ENCODE results near the gene SIN3A. TPM values are rescaled to one million over a fixed set of nuclear protein-coding genes. Genes with fewer than 3 reads are reported as not detected.

The SIN3A gene
- total and polyA plus RNA-seq, 9 of the 15 experiments (the other 6 are each of a cell fraction or from before 2014, with no cell fraction given): 11.1 to 70.3 (median 25.3) TPM

DNA sequence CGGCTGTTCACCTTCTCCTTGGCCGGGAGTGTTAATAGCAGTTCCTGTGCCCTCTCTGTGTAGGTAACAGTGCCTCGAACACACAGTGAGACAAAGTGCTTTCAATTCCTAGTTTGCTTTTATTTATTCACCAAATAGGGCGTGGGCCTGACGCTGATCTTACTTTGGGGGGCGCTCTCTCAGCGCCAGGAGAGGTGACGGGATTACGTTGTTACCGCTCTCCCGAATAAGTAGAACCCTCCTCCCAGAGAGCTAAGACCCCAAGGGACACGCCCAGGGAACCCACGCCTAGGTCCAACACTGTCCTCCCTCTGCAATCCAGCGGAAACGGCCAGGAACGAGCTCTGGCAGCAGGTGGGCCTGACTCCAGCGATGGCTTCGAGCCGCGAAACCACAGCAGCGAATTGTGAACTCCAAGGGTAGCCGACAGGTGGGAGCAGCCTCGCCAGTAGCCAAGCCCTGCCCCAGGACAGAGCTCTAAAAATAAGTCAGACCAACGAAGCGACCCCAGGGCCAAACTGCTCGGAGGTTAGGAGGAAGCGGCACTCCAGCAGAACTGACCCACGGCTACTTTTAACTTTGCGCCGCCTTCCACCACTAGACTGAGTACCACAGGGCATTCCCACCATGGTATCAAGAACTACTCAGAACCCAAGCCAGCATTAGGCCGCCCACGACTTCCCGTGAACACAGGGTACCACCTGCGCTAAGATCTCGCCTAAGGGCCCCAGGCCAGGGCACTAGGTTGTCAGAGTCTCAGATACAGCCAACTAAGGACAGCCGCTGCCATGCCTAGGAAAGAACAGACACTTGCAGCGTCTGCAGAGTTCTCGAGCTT is 1.6 kb upstream of the SIN3A start (continued):
- TF ChIP-seq, protein P1, sequence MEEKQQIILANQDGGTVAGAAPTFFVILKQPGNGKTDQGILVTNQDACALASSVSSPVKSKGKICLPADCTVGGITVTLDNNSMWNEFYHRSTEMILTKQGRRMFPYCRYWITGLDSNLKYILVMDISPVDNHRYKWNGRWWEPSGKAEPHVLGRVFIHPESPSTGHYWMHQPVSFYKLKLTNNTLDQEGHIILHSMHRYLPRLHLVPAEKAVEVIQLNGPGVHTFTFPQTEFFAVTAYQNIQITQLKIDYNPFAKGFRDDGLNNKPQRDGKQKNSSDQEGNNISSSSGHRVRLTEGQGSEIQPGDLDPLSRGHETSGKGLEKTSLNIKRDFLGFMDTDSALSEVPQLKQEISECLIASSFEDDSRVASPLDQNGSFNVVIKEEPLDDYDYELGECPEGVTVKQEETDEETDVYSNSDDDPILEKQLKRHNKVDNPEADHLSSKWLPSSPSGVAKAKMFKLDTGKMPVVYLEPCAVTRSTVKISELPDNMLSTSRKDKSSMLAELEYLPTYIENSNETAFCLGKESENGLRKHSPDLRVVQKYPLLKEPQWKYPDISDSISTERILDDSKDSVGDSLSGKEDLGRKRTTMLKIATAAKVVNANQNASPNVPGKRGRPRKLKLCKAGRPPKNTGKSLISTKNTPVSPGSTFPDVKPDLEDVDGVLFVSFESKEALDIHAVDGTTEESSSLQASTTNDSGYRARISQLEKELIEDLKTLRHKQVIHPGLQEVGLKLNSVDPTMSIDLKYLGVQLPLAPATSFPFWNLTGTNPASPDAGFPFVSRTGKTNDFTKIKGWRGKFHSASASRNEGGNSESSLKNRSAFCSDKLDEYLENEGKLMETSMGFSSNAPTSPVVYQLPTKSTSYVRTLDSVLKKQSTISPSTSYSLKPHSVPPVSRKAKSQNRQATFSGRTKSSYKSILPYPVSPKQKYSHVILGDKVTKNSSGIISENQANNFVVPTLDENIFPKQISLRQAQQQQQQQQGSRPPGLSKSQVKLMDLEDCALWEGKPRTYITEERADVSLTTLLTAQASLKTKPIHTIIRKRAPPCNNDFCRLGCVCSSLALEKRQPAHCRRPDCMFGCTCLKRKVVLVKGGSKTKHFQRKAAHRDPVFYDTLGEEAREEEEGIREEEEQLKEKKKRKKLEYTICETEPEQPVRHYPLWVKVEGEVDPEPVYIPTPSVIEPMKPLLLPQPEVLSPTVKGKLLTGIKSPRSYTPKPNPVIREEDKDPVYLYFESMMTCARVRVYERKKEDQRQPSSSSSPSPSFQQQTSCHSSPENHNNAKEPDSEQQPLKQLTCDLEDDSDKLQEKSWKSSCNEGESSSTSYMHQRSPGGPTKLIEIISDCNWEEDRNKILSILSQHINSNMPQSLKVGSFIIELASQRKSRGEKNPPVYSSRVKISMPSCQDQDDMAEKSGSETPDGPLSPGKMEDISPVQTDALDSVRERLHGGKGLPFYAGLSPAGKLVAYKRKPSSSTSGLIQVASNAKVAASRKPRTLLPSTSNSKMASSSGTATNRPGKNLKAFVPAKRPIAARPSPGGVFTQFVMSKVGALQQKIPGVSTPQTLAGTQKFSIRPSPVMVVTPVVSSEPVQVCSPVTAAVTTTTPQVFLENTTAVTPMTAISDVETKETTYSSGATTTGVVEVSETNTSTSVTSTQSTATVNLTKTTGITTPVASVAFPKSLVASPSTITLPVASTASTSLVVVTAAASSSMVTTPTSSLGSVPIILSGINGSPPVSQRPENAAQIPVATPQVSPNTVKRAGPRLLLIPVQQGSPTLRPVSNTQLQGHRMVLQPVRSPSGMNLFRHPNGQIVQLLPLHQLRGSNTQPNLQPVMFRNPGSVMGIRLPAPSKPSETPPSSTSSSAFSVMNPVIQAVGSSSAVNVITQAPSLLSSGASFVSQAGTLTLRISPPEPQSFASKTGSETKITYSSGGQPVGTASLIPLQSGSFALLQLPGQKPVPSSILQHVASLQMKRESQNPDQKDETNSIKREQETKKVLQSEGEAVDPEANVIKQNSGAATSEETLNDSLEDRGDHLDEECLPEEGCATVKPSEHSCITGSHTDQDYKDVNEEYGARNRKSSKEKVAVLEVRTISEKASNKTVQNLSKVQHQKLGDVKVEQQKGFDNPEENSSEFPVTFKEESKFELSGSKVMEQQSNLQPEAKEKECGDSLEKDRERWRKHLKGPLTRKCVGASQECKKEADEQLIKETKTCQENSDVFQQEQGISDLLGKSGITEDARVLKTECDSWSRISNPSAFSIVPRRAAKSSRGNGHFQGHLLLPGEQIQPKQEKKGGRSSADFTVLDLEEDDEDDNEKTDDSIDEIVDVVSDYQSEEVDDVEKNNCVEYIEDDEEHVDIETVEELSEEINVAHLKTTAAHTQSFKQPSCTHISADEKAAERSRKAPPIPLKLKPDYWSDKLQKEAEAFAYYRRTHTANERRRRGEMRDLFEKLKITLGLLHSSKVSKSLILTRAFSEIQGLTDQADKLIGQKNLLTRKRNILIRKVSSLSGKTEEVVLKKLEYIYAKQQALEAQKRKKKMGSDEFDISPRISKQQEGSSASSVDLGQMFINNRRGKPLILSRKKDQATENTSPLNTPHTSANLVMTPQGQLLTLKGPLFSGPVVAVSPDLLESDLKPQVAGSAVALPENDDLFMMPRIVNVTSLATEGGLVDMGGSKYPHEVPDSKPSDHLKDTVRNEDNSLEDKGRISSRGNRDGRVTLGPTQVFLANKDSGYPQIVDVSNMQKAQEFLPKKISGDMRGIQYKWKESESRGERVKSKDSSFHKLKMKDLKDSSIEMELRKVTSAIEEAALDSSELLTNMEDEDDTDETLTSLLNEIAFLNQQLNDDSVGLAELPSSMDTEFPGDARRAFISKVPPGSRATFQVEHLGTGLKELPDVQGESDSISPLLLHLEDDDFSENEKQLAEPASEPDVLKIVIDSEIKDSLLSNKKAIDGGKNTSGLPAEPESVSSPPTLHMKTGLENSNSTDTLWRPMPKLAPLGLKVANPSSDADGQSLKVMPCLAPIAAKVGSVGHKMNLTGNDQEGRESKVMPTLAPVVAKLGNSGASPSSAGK (IDR thresholded peaks at IDR 0.05): peak; percentile 41
- TF ChIP-seq, protein P2, sequence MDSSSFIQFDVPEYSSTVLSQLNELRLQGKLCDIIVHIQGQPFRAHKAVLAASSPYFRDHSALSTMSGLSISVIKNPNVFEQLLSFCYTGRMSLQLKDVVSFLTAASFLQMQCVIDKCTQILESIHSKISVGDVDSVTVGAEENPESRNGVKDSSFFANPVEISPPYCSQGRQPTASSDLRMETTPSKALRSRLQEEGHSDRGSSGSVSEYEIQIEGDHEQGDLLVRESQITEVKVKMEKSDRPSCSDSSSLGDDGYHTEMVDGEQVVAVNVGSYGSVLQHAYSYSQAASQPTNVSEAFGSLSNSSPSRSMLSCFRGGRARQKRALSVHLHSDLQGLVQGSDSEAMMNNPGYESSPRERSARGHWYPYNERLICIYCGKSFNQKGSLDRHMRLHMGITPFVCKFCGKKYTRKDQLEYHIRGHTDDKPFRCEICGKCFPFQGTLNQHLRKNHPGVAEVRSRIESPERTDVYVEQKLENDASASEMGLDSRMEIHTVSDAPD (CRISPR knock-in tag; IDR thresholded peaks at IDR 0.05): no peak
- TF ChIP-seq ZNF146 (CRISPR knock-in tag; IDR thresholded peaks at IDR 0.05; ENCODE audit: unreplicated experiment): no peak
- no peak; a peak in 1 of 4 replicates for TF ChIP-seq ZNF639 (CRISPR knock-in tag; conservative IDR thresholded peaks at IDR 0.05 in 1 of 2, IDR thresholded peaks at IDR 0.05 in 1 of 2)
- TF ChIP-seq FOXJ2 (tag; IDR thresholded peaks at IDR 0.05): no peak
- no peak for TF ChIP-seq RBM14 (IDR thresholded peaks at IDR 0.05; ENCODE audit: borderline replicate concordance, insufficient read depth, low read depth, low read length)

Data from K562 (cell line).